Measurements from ENCODE around the gene ANKRD50. TPM values are rescaled to one million over a fixed set of nuclear protein-coding genes. Genes with fewer than 3 reads are reported as not detected.

Gene ANKRD50
- total RNA-seq, 2 experiments from 2014 or later = under 0.01 to 0.08 TPM

DNA sequence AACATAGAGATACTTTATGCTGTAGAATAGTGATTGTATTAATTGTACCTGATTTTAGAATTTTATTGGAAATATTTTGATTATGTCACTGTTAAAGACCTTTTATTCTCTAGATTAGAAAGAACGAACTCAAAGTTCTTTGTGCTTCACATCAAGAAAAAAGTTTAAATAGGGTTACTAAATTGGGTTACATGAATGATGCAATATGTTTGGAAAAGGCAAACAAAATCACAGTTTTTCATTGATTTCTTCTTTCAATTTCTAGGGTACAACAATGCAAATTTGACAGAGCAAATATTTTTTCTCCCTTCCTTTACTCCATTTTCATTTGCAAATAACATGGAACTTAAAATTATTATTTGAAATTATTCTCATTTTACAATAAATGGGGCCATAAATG lies 24.0 kb upstream of the ANKRD50 start:
- Histone ChIP-seq H3K9me3 (ENCODE audit: low read length) (no peaks in the 10 kb centered on the region), H3K9me2 (ENCODE audit: insufficient read depth, low read length) (no peaks in the 10 kb centered on the region), H3K4me3 (ENCODE audit: low read depth, low read length, poor library complexity, severe bottlenecking) (no peak overlapping the region), H4K20me1 (ENCODE audit: insufficient read depth, low read length) (no peaks in the 10 kb centered on the region), H3K4me2 (ENCODE audit: low read length) (no peak overlapping the region), H3K27ac (ENCODE audit: low read depth, low read length, poor library complexity, severe bottlenecking) (no peak overlapping the region), H3K36me3 (ENCODE audit: insufficient read depth, low read length) (no peaks in the 10 kb centered on the region), H3K4me1 (ENCODE audit: insufficient read depth, low read length, poor library complexity, severe bottlenecking) (no peaks in the 10 kb centered on the region), H2AFZ (ENCODE audit: low read length) (no peak overlapping the region), H3K79me2 (ENCODE audit: insufficient read depth, low read depth, low read length) (no peaks in the 10 kb centered on the region)
- ChIA-PET CTCF (ENCODE audit: unreplicated experiment) (no interaction called here), POLR2A (interaction anchor here (0.6 kb wide), 1 partner anchor 156 kb away, joined by 3 read pairs; no protein-coding TSS in a partner anchor)
- TF ChIP-seq, protein P1, sequence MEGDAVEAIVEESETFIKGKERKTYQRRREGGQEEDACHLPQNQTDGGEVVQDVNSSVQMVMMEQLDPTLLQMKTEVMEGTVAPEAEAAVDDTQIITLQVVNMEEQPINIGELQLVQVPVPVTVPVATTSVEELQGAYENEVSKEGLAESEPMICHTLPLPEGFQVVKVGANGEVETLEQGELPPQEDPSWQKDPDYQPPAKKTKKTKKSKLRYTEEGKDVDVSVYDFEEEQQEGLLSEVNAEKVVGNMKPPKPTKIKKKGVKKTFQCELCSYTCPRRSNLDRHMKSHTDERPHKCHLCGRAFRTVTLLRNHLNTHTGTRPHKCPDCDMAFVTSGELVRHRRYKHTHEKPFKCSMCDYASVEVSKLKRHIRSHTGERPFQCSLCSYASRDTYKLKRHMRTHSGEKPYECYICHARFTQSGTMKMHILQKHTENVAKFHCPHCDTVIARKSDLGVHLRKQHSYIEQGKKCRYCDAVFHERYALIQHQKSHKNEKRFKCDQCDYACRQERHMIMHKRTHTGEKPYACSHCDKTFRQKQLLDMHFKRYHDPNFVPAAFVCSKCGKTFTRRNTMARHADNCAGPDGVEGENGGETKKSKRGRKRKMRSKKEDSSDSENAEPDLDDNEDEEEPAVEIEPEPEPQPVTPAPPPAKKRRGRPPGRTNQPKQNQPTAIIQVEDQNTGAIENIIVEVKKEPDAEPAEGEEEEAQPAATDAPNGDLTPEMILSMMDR (conservative IDR thresholded peaks at IDR 0.05; ENCODE audit: low read length) = no peak
- TF ChIP-seq EZH2phosphoT487 (IDR thresholded peaks at IDR 0.05; ENCODE audit: borderline replicate concordance, low read depth, low read length) = no peak
- intact Hi-C loops (cut with micrococcal nuclease; ENCODE audit: unreplicated experiment) = no loop called here
- BruUV-seq (replicated peaks) = no TSS peak
- no peak for DNase-seq (ENCODE audit: low spot score)

DNA sequence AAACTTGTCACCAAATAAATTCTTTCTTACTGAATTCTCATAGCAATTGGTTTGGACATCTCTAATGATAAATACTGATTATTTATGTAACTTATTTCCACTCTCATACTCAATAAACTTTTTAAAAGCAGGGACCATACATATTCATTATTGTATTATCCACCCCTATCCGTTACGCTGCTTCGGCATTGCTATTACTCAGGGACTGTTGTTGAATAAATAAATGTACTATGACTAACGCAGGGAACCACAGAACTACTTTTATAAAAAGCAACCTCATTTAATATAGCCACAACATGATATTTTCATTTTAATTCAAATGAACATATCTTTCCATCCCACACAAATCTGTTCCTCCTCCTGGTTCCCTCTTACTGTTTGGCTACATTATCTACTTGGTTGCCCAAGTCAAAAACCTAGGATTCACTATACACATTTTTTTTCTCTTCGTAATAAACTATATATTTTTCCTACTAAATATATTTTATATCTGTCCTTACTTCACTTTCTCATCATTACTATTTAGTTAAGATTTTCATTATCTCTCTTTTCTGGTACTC lies 14.9 kb upstream of the ANKRD50 start:
- no peak overlapping the region for H2AFZ ChIP-seq (ENCODE audit: low read length)
- ChIA-PET POLR2A (no interaction called here), CTCF (ENCODE audit: unreplicated experiment) (no interaction called here)
- TF ChIP-seq, protein P1 (conservative IDR thresholded peaks at IDR 0.05; ENCODE audit: low read length) = no peak
- TF ChIP-seq EZH2phosphoT487 (IDR thresholded peaks at IDR 0.05; ENCODE audit: borderline replicate concordance, low read depth, low read length) = no peak
- intact Hi-C loops (cut with micrococcal nuclease; ENCODE audit: unreplicated experiment) = no loop called here
- no peak overlapping the region for H3K4me2 ChIP-seq (ENCODE audit: low read length)
- H3K79me2 ChIP-seq (ENCODE audit: insufficient read depth, low read depth, low read length) = no peaks in the 10 kb centered on the region
- no peak for DNase-seq (ENCODE audit: low spot score)
- H3K9me2 ChIP-seq (ENCODE audit: insufficient read depth, low read length) = no peaks in the 10 kb centered on the region
- no peaks in the 10 kb centered on the region for H3K9me3 ChIP-seq (ENCODE audit: low read length)
- H3K4me1 ChIP-seq (ENCODE audit: insufficient read depth, low read length, poor library complexity, severe bottlenecking) = no peaks in the 10 kb centered on the region
- H3K36me3 ChIP-seq (ENCODE audit: insufficient read depth, low read length) = no peaks in the 10 kb centered on the region
- BruUV-seq (replicated peaks) = no TSS peak
- no peak overlapping the region for H3K4me3 ChIP-seq (ENCODE audit: low read depth, low read length, poor library complexity, severe bottlenecking)
- H3K27ac ChIP-seq (ENCODE audit: low read depth, low read length, poor library complexity, severe bottlenecking) = no peak overlapping the region
- H4K20me1 ChIP-seq (ENCODE audit: insufficient read depth, low read length) = no peaks in the 10 kb centered on the region

DNA sequence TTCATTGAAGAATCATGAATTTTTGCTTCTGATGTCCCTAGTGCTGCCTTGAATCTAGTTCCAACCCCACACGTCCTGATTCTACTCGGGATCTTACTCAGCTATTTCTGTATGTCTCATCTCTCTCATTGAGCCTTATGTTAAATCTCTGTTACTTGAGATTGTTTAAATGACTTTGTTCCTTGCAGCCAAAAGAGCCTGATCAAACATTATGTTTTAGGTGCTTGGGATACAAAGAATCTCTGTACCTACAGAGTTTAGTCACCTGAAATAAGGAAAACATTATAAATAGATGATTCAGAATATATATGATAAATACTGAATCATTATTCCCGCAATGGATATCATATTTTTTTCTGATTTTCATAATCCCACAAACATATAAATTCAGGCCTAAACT lies 13.7 kb upstream of the ANKRD50 start:
- no peaks in the 10 kb centered on the region for H4K20me1 ChIP-seq (ENCODE audit: insufficient read depth, low read length)
- no peaks in the 10 kb centered on the region for H3K9me3 ChIP-seq (ENCODE audit: low read length)
- TF ChIP-seq, protein P1 (conservative IDR thresholded peaks at IDR 0.05; ENCODE audit: low read length) = no peak
- TF ChIP-seq EZH2phosphoT487 (IDR thresholded peaks at IDR 0.05; ENCODE audit: borderline replicate concordance, low read depth, low read length) = no peak
- no peaks in the 10 kb centered on the region for H3K9me2 ChIP-seq (ENCODE audit: insufficient read depth, low read length)
- intact Hi-C loops (cut with micrococcal nuclease; ENCODE audit: unreplicated experiment) = no loop called here
- H3K4me3 ChIP-seq (ENCODE audit: low read depth, low read length, poor library complexity, severe bottlenecking) = no peak overlapping the region
- no peaks in the 10 kb centered on the region for H3K36me3 ChIP-seq (ENCODE audit: insufficient read depth, low read length)
- H3K4me2 ChIP-seq (ENCODE audit: low read length) = no peak overlapping the region
- no peaks in the 10 kb centered on the region for H3K79me2 ChIP-seq (ENCODE audit: insufficient read depth, low read depth, low read length)
- CTCF ChIA-PET (ENCODE audit: unreplicated experiment) = no interaction called here
- no peak overlapping the region for H2AFZ ChIP-seq (ENCODE audit: low read length)
- no peak for DNase-seq (ENCODE audit: low spot score)
- no peaks in the 10 kb centered on the region for H3K4me1 ChIP-seq (ENCODE audit: insufficient read depth, low read length, poor library complexity, severe bottlenecking)
- BruUV-seq (replicated peaks) = no TSS peak
- no peak overlapping the region for H3K27ac ChIP-seq (ENCODE audit: low read depth, low read length, poor library complexity, severe bottlenecking)
- POLR2A ChIA-PET = interaction anchor here (0.7 kb wide), 1 partner anchor 611 kb away, joined by 3 read pairs; no protein-coding TSS in a partner anchor

Data from OCI-LY7 (cell line).